ENCODE measurements around the gene RBMS1. TPM values are rescaled to one million over a fixed set of nuclear protein-coding genes. Genes with fewer than 3 reads are reported as not detected.

RBMS1 gene
- total RNA-seq, 1 experiment from 2014 or later = 38.8 TPM

DNA sequence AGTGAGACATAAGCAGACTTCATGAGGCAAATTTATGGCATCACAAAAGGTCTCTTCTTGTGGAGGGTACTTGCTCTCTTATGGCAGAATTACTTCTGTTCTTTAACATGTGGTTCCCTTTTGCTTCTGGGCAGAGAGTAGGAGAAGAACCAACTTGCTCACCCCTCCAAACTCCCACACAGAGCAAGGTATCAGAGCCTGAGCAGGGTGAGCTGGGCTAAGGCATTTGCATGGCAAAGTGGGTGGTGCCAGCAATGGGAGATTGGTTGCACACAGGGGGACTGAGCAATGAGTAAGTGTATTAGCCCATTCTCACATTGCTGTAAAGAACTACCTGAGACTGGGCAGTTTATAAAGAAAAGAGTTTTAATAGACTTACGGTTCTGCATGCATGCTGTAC is 229.3 kb downstream of the RBMS1 start:
- Histone ChIP-seq H3K4me1 (ENCODE audit: insufficient read depth, low read length) (no peaks in the 10 kb centered on the region), H2AFZ (ENCODE audit: low read length) (no peak overlapping the region), H3F3A (ENCODE audit: low read length, unreplicated experiment) (no peaks in the 10 kb centered on the region), H3K36me3 (ENCODE audit: low read depth, low read length) (no peaks in the 10 kb centered on the region), H4K20me1 (ENCODE audit: low read length) (no peaks in the 10 kb centered on the region), H3K79me2 (ENCODE audit: low read length) (no peaks in the 10 kb centered on the region), H3K9ac (ENCODE audit: low read length) (no peak overlapping the region), H3K4me3 (ENCODE audit: low read length) (no peak overlapping the region), H3K9me3 (ENCODE audit: low read length) (no peaks in the 10 kb centered on the region), H3K9me2 (replicated peaks; ENCODE audit: low read length) (no peaks in the 10 kb centered on the region), H3K27ac (ENCODE audit: low read length) (no peak overlapping the region), H3K4me2 (ENCODE audit: low read length) (no peak overlapping the region), H3K27me3 (ENCODE audit: low read length) (no peaks in the 10 kb centered on the region)
- TF ChIP-seq, protein P1, sequence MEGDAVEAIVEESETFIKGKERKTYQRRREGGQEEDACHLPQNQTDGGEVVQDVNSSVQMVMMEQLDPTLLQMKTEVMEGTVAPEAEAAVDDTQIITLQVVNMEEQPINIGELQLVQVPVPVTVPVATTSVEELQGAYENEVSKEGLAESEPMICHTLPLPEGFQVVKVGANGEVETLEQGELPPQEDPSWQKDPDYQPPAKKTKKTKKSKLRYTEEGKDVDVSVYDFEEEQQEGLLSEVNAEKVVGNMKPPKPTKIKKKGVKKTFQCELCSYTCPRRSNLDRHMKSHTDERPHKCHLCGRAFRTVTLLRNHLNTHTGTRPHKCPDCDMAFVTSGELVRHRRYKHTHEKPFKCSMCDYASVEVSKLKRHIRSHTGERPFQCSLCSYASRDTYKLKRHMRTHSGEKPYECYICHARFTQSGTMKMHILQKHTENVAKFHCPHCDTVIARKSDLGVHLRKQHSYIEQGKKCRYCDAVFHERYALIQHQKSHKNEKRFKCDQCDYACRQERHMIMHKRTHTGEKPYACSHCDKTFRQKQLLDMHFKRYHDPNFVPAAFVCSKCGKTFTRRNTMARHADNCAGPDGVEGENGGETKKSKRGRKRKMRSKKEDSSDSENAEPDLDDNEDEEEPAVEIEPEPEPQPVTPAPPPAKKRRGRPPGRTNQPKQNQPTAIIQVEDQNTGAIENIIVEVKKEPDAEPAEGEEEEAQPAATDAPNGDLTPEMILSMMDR (conservative IDR thresholded peaks at IDR 0.05; ENCODE audit: low read depth, low read length) = no peak
- no peak for TF ChIP-seq EZH2 (IDR thresholded peaks at IDR 0.05; ENCODE audit: low read length, unreplicated experiment)
- TF ChIP-seq EZH2phosphoT487 (IDR thresholded peaks at IDR 0.05; ENCODE audit: borderline replicate concordance, low read length) = no peak
- BruUV-seq (replicated peaks) = no TSS peak
- intact Hi-C loops (cut with micrococcal nuclease) = no loop called here
- ChIA-PET POLR2A (ENCODE audit: unreplicated experiment) (no interaction called here), CTCF (no interaction called here)
- DNase-seq = no peak
- no peak for ATAC-seq

DNA sequence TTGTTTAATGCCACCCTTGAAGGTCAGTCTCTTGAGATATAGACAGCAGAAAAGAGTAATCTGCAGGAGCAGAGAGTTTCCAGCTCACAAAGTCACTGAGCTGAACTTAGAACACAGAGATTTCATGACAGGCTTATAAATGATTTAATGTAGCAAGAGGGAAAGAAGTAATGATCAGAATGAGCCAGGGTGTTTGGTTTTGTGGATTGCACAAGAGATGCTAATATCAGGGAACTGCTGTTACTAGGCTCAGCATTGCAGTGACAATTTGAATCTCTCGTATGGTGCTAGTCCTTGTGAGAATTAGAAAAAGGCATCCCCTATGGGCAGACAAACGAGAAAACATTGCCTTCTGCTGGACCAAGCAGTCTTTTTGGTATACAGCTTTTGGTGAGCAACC is 231.9 kb downstream of the RBMS1 start:
- Histone ChIP-seq H3K79me2 (ENCODE audit: low read length) (no peaks in the 10 kb centered on the region), H3K27ac (ENCODE audit: low read length) (no peak overlapping the region), H4K20me1 (ENCODE audit: low read length) (no peaks in the 10 kb centered on the region), H2AFZ (ENCODE audit: low read length) (no peak overlapping the region), H3K27me3 (ENCODE audit: low read length) (no peaks in the 10 kb centered on the region), H3K9ac (ENCODE audit: low read length) (no peak overlapping the region), H3K36me3 (ENCODE audit: low read depth, low read length) (no peaks in the 10 kb centered on the region), H3F3A (ENCODE audit: low read length, unreplicated experiment) (no peaks in the 10 kb centered on the region), H3K4me3 (ENCODE audit: low read length) (no peak overlapping the region), H3K9me2 (replicated peaks; ENCODE audit: low read length) (no peaks in the 10 kb centered on the region), H3K4me1 (ENCODE audit: insufficient read depth, low read length) (no peaks in the 10 kb centered on the region; the same call in 1 of the 2 replicates), H3K4me2 (ENCODE audit: low read length) (no peak overlapping the region), H3K9me3 (ENCODE audit: low read length) (no peaks in the 10 kb centered on the region)
- ATAC-seq (no peak), DNase-seq (no peak)
- POLR2A ChIA-PET (ENCODE audit: unreplicated experiment) = interaction anchor here (0.6 kb wide), 1 partner anchor 19 kb away, joined by 6 read pairs; no protein-coding TSS in a partner anchor
- intact Hi-C loops (cut with micrococcal nuclease) = no loop called here
- CTCF ChIA-PET = no interaction called here
- BruUV-seq (replicated peaks) = no TSS peak
- TF ChIP-seq, protein P1 (conservative IDR thresholded peaks at IDR 0.05; ENCODE audit: low read depth, low read length) = no peak
- TF ChIP-seq EZH2 (IDR thresholded peaks at IDR 0.05; ENCODE audit: low read length, unreplicated experiment) (no peak), EZH2phosphoT487 (IDR thresholded peaks at IDR 0.05; ENCODE audit: borderline replicate concordance, low read length) (no peak)

DNA sequence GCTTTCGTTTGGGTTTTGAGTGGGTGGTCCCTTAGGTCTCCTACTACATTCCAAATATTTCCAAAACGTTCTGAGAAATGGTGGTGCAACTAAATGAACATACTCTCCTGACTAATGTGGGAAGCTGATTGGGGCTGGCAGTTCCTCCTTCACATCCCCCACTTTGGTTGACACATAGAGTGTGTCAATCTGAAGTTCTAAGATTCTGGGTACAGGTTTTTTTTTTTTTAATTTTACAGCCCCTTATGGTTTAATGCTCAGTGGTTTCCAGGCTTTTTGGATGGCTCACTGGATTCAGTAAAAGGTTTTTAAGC is 235.2 kb downstream of the RBMS1 start:
- no peaks in the 10 kb centered on the region for H3K27me3 ChIP-seq (ENCODE audit: low read length)
- H3K9me2 ChIP-seq (replicated peaks; ENCODE audit: low read length) = no peaks in the 10 kb centered on the region
- DNase-seq = no peak
- H4K20me1 ChIP-seq (ENCODE audit: low read length) = no peaks in the 10 kb centered on the region
- no peak overlapping the region for H3K4me2 ChIP-seq (ENCODE audit: low read length)
- H3F3A ChIP-seq (ENCODE audit: low read length, unreplicated experiment) = no peaks in the 10 kb centered on the region
- intact Hi-C loops (cut with micrococcal nuclease) = loop anchor here (10.0 kb wide), 1 partner anchor 806 kb away; no protein-coding TSS in a partner anchor
- ChIA-PET POLR2A (ENCODE audit: unreplicated experiment) (no interaction called here), CTCF (no interaction called here)
- peaks cover 8% of the 10 kb centered on the region for H3K4me1 ChIP-seq (ENCODE audit: insufficient read depth, low read length)
- H3K36me3 ChIP-seq (ENCODE audit: low read depth, low read length) = no peaks in the 10 kb centered on the region
- H3K27ac ChIP-seq (ENCODE audit: low read length) = no peak overlapping the region
- no peak overlapping the region for H2AFZ ChIP-seq (ENCODE audit: low read length)
- TF ChIP-seq, protein P1 (conservative IDR thresholded peaks at IDR 0.05; ENCODE audit: low read depth, low read length) = no peak
- TF ChIP-seq EZH2 (IDR thresholded peaks at IDR 0.05; ENCODE audit: low read length, unreplicated experiment) = no peak
- no peak for TF ChIP-seq EZH2phosphoT487 (IDR thresholded peaks at IDR 0.05; ENCODE audit: borderline replicate concordance, low read length)
- no peak overlapping the region for H3K9ac ChIP-seq (ENCODE audit: low read length)
- no peaks in the 10 kb centered on the region for H3K79me2 ChIP-seq (ENCODE audit: low read length)
- no peaks in the 10 kb centered on the region for H3K9me3 ChIP-seq (ENCODE audit: low read length)
- no peak overlapping the region for H3K4me3 ChIP-seq (ENCODE audit: low read length)
- BruUV-seq (replicated peaks) = no TSS peak
- ATAC-seq = no peak
